Fibroblast of pulmonary artery (primary cell): Measurements from ENCODE around the gene DCHS2.

ENCODE experiments used
- DNase-seq: peaks from one replicate; pipeline ENCODE4 v3.0.0-alpha.2; 2010; ENCODE audit warnings: low read depth
- H3K4me3 ChIP-seq: replicated peaks from 2 replicates; pipeline ENCODE4 v1.5.1; 2011; ENCODE audit warnings: low read depth, mild to moderate bottlenecking, control low read depth, low read length, moderate library complexity
- TF ChIP-seq, protein P1 (sequence below): IDR thresholded peaks from 2 replicates; pipeline ENCODE4 v1.5.1; 2011; ENCODE audit warnings: mild to moderate bottlenecking, control low read depth, low read length, inconsistent platforms; ENCODE audit errors: missing control alignments

Gene DCHS2

DNA sequence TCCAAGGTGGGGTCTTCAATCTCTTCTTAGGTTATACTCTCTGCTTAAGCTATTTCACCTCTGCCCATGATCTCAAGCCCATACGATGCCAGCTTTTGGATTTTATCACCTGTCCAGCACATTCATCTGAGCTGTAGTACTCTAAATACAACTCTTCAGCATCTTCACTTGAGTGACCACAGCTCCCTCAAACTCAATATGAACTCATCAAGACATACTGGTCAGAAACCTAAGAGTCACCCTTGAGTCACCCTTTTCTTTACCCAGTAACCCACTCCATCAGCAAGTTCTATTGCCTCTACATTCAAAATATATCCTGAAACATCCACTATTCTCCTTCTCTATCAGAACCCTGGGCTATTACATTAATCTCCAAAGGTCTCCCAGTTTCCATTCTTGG lies 69.4 kb downstream of the DCHS2 start:
- TF ChIP-seq, protein P1, sequence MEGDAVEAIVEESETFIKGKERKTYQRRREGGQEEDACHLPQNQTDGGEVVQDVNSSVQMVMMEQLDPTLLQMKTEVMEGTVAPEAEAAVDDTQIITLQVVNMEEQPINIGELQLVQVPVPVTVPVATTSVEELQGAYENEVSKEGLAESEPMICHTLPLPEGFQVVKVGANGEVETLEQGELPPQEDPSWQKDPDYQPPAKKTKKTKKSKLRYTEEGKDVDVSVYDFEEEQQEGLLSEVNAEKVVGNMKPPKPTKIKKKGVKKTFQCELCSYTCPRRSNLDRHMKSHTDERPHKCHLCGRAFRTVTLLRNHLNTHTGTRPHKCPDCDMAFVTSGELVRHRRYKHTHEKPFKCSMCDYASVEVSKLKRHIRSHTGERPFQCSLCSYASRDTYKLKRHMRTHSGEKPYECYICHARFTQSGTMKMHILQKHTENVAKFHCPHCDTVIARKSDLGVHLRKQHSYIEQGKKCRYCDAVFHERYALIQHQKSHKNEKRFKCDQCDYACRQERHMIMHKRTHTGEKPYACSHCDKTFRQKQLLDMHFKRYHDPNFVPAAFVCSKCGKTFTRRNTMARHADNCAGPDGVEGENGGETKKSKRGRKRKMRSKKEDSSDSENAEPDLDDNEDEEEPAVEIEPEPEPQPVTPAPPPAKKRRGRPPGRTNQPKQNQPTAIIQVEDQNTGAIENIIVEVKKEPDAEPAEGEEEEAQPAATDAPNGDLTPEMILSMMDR: no peak
- no peak overlapping the region for H3K4me3 ChIP-seq
- no peak for DNase-seq

DNA sequence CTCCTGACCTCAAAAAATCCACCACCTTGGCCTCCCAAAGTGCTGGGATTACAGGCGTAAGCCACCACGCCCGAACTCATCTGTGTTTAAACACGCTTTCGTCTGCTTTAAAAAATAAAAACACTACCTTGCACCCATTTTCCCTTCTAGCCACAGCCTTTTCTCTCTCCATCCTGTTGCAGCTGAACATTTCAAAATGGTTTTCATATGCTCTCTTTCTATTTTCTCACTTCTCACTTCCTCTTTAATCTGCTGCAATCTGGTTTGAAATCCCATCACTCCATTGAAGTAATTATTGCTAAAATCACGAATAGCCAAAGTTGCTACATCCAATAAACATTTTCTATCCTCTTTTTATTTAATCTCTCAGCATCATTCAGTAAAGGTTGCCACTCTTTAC lies 70.0 kb downstream of the DCHS2 start:
- no peak overlapping the region for H3K4me3 ChIP-seq
- TF ChIP-seq, protein P1: no peak
- no peak for DNase-seq

DNA sequence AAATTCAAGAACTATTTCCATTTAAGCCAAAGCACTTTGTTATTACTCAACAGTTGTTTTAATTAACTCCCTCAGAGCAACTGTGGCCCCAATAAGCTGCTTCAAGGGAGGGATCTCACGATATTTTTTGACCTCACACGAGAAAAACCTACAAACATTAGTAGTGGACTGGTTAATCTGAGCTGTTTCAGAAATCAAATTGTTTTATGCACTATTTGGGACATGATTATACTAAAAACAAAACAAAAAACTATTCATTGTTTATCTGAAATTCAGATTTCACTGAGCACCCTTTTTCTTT lies 74.3 kb downstream of the DCHS2 start:
- H3K4me3 ChIP-seq: peak overlapping the region; percentile 58
- no peak for DNase-seq
- TF ChIP-seq, protein P1: no peak

DNA sequence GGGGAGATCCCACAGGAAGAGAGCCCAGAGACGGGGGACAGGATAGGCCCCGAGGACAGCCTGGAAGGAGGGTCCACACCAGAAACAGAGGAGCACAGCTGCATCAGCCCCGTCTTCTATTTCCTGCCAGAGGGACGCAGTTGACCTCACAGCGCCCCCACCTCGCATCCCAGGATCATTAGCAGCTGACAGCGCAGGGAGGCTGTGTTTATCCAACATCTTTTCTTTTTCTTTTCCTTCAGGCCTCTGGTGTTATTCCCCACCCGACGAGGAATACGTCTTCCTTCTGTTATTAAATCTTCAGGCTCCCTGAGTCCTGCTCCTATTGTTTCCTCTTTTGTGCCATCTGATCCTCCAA lies 75.4 kb downstream of the DCHS2 start:
- H3K4me3 ChIP-seq: peak overlapping the region; percentile 58
- no peak for DNase-seq
- TF ChIP-seq, protein P1: no peak

DNA sequence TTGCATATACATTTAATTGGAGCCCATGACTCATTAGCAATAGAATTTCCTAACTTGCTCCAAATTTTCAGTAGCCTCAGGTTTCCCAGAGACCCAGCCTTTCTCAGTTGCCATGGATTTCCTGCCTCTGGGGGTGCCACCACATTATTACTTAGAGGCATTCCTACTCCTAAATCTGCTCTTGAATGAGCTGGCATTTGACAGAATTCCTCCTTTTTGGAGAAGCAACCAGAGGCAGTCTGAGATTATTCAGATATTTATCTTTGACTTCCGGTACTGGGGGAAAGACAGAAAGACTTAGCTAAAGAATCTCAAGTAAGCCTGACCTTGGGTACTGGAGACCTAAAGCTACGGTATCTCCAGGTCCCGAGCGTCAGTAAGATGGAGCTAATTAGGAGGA lies 76.3 kb downstream of the DCHS2 start:
- TF ChIP-seq, protein P1: no peak
- no peak overlapping the region for H3K4me3 ChIP-seq
- DNase-seq: no peak

DNA sequence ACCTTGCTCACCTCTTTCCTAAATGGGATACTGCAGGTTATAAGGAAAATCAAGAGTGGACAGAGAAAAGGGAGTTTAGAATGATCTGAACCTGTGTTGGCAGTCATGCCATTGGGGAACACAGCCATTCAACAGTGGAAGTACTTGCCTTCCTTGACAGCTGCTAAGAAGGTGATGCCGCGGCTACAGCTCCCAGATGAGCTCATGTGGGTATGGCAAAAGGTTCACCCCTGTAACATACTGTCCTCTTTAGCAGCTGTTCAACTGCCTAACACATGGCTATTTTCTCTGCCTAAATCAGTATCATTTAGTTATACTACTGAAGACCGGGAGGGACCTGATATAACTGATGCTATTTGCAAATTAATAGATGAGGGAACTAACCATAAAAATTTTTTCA lies 76.8 kb downstream of the DCHS2 start:
- TF ChIP-seq, protein P1: no peak
- DNase-seq: no peak
- H3K4me3 ChIP-seq: no peak overlapping the region

DNA sequence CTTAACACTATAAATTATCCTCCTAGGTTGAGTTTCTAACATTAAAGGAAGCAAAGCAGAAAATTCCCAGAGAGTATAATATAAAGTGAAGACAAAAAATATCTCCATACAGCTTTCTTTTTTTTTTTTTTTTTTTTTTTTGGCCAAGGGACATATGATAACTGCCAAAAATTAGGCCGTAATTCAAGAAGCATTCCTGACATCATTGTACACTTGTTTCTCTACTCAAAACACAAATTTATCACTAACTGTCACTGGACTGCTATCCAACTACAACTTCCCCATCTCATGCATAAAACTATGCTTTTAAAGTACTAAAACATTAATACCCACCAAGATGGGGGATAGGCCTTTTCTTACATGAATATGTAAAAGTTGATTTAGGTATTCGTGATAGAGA lies 77.2 kb downstream of the DCHS2 start:
- no peak overlapping the region for H3K4me3 ChIP-seq
- TF ChIP-seq, protein P1: no peak
- DNase-seq: no peak
